Embryonic facial prominence (tissue), 1 donor: Measurements from ENCODE around the gene PUM1.

Source experiments
- DNase-seq: peaks from one replicate; pipeline ENCODE4 v3.0.0-alpha.2; 2016; ENCODE audit errors: extremely low spot score

The PUM1 gene

GRCh38 chr1:30894508-30894973 is 171.0 kb downstream of the PUM1 start:
- DNase-seq: no peak

- DNase-seq: no peak
Measured at GRCh38 chr1:30893776-30894507, 171.6 kb downstream of the PUM1 start.

GRCh38 chr1:30892671-30893073 is 172.8 kb downstream of the PUM1 start:
- DNase-seq: no peak

DNA sequence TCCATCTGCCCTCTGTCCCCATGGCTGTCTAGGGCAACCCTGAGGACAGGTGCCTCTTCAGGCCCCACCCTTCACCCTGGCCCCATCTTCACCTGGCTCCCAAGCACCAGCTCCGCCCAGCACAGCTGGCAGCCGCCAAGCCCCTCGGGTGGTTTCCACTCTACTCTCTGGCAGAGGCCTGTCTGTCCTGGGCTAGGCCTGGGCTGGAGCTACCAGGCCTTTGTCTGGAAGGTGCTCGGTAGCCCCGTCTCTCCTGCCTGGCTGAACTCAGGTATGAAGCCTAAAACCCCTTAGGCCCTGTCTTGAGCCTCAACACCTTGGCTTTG is 174.3 kb downstream of the PUM1 start:
- DNase-seq: no peak

DNA sequence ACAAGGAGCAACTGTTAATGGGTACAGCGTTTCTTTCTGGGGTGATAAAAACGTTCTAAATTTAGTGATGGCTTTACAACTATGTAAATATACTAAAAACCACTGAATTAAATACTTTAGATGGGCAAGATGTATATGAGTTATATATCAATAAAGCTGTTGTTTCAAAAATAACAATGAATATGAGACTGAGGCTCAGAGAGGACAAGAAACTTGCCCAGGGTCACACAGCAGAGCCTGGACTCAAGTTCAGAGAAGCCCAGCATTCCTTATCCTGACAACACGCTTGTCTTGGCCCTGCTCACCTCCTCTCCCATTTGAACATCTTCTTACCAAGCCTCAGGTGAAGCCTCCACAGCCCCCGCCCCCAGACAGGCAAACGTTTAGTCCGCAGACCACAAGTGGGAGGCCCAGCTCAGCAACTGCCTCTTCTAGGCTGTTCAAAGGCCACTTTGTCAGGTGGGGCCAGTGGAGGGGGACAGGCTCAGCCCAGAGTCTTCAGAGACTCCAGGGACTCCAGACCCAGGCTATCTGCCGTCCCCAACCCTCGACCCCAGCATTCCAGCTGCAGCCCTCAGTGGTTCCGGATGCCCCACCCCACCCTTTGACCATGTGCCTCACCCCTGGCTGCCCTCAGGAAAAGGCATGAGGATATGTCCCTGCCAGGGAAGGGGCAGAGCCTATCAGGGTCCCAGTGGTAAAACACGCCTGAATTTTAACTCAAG is 174.9 kb downstream of the PUM1 start:
- no peak for DNase-seq

GRCh38 chr1:30889511-30889910 is 176.0 kb downstream of the PUM1 start:
- DNase-seq: no peak

- DNase-seq: no peak
Measured at GRCh38 chr1:30888975-30889374, 176.5 kb downstream of the PUM1 start.

GRCh38 chr1:30888391-30888790 is 177.1 kb downstream of the PUM1 start:
- DNase-seq: peak; percentile 54

DNA sequence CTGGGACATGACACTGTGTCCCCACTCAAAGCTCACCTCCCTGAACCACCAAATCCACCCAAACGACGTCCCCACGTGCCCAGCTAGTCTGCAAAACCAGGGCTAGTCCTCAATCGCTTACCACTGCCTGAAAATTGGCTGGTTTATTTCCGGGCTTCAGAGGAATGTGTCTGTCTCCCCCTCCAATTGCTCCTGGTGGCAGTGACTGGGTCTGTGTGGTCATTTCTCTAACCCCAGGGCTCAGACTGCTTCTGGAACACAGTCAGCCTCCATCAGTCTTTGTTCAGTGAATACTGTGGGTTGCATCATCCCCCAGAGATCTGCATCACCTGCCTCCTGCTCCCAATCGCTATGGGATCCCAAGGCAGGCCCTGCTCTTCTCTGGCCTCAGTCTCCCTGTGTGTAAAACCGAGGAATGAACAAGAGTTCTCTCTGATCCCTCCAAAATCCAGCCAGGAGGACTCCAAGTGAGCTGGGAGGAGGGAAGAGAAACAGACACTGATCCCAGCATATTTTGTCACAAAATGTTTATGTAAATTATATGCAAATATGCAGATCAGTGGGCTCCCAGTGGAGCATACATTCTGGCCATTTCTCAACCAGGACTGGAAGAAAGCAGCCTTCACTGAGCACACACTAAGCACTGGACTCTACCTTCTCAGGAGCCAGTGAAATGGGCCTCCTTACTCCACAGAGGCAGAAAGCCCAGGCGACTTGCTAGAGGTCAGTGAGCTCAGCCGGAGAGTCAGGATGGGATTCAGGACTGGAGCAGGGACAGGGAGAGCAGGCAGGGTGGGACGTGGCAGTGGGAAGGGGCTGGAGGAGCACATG is 177.8 kb downstream of the PUM1 start:
- DNase-seq: no peak

DNA sequence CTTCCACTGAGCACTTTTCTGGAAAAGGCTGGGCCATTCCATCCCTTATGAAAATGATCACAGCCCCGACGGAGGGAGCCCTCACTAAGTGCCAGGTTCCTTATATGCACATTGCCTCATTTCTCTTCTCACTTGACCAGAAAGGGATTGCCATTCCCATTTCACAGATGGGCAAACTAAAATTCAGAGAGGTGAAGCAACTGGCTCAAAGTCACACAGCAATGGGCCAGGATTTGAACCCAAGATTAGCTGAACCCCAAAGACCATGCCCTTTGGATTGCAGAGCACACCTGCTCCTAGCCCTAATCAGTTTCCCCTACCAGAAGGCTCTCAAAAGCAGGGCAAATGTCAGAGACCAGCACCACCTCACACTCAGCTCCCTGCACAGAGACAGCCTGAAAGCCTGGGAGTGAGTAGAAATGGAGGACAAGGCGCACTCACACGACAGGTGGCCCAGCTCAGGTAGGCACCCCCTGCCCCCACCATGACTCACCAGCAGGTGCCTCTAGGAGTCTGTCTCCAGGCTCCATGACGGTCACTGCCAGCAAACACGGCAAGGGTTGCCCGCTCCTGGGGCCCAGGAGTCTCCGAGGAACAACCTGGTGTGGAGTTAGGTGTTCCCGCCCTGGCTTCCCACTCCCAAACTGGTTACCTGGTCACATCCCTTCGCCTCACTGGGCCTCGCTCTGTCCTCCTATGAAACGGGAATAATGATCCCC is 178.6 kb downstream of the PUM1 start:
- DNase-seq: no peak

DNA sequence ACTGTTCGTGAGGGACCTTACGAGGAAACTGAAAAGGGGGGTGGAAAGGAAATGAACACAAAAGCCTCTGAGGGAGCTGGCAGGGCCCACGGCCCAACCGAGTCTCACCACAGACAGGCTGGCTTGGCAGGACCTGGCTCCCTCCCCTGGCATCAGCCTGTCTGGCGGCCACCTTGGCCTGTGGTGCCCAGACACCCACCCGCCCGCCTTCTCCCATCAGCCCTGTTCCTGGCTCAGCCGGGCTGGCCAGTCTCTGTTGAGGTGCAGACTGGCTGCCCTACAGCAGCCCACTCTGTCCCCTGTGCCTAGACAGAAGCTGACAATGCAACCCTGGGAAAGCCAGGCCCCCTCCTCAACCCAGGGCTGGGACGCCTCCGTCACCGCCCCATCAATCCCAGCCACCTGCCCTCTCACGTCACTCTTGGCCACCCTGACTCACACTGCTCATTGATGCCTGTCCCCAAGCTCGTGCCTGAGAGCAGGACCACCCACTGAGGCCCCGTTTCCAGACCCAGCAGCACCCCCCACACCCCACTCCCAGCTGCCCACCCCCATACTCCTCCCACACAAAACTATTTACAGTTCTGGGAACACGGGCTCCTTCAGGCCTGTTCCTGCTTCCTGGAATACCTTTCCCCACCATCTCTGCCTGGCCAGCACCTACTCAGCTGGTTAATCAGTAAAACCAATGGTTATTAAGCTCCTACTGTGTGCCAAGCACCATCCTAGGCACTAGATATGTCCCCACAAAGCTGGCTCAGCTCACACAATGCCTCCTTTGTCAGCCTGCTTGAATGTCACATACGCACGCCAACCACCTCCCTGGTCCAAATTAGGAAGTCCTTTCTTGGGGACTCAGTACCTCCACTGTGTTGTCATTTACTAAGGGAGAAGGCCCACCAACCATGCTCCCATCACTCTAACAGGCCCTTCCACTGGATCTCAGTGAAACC is 179.7 kb downstream of the PUM1 start:
- no peak for DNase-seq

DNA sequence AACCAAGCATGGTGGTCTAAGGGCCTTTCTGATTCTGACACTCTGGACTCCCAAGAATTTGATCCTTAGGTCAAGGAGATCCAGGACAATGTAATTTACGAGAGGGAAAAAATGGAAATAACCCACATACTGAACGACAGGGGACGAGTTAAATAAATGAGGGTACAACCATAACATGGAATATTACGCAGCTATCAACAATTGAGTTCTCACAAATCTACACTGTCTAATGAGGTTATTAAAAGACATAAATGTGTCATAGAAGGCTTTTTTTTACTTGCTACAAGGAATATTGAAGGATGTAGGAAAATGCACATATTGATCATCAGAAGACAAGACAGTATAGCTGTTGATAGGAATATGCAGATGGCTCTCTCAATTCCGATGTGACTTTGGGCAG is 180.8 kb downstream of the PUM1 start:
- no peak for DNase-seq

DNA sequence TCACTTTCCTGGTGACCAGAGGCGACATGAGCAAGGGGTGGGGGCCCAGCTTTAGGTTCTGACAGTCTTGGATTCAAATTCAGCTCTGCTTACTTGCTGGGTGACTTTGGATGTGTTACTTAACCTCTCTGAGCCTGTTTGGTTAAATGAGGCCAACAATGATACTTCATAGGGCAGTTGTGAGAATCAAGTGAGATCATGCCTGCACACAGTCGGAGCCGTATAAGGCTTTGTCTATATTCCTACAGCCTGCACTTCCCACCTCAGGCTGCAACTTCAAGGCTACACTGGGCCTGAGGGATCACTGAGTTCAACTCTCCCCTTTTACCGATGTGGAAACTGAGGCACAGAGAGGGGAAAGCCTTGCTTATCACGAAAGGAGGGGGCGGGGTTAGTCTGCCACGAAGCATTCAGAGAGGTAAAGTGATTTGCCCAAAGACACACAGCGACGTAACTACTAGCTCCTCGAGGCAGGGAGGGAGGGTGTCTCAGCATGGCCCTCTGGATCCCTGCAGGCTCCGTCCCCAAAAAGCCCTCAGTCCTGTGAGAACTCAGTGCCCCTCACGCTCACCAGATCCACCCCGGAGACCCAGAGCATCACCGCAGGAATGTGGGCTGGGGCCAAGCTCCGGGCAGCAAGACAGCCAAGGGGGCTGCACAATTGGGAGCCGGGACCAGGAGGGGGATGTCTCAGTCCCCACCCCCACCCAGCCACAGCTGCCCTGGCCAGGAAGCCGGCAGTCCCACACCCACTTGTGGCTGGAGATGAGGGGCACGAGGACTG is 181.9 kb downstream of the PUM1 start:
- no peak for DNase-seq

- no peak for DNase-seq
Measured at GRCh38 chr1:30882678-30883388, 182.7 kb downstream of the PUM1 start.
